HG03342 (cell line): Measurements from ENCODE around the gene ADGRG6.

ENCODE experiments used
- ATAC-seq: cut with Tn5 transposase; IDR thresholded peaks from one replicate; pipeline ENCODE4 v1.9.1; 2021; ENCODE audit warnings: mild to moderate bottlenecking, moderate library complexity; ENCODE audit not compliant: unreplicated experiment

Gene ADGRG6

DNA sequence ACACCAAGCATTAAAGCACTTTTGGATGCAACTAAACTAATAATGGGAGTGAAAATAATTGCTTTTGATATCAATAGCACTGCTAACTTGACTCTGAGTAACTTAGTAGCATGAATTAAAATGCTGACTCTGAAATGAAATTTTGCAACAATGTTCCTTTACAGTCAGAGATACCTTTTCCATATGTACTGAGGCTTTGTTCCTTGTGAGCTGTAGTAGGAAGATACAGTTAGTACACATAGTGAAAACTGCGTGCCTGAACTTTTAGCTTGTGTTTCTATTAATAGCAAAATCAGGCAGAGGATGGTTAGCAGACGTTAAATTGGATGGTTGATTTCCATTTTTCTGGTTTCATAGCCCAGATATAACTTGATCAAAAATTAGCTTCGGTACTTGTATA lies 18.6 kb downstream of the ADGRG6 start:
- no peak for ATAC-seq

GRCh38 chr6:142321451-142321850 lies 19.6 kb downstream of the ADGRG6 start:
- ATAC-seq = no peak

DNA sequence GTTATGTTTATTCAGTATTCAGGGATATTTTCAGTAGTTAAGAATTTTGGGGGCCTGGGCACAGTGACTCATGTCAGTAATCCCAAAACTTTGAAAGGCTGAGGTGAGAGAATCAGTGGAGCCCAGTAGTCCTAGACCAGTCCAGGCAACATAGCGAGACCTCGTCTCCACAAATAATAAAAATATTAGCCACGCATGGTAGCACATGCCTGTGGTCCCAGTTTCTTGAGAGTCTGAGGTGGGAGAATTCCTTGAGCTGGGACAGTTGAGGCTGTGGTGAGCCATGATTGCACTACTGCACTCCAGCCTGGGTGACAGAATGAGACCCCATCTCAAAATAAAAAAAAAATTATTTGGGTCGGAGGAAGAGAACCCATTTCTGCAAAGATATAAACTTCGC lies 20.3 kb downstream of the ADGRG6 start:
- no peak for ATAC-seq

GRCh38 chr6:142322504-142323198 lies 20.8 kb downstream of the ADGRG6 start:
- ATAC-seq = no peak

DNA sequence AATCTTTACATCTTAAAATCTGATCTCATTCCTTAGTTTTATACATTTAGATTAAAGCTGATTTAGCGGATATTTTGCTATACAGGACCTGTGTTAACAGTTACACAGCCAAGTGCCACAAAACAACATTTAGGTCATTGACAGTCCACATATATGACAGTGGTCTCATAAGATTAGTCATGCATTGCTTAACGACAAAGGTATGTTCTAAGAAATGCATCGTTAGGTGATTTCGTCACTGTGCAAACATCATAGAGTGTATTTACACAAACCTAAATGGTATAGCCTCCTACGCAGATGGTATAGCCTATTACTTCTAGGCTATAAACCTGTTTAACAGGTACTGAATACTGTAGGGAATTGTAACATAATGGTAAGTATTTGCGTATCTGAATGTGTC lies 21.6 kb downstream of the ADGRG6 start:
- no peak for ATAC-seq

DNA sequence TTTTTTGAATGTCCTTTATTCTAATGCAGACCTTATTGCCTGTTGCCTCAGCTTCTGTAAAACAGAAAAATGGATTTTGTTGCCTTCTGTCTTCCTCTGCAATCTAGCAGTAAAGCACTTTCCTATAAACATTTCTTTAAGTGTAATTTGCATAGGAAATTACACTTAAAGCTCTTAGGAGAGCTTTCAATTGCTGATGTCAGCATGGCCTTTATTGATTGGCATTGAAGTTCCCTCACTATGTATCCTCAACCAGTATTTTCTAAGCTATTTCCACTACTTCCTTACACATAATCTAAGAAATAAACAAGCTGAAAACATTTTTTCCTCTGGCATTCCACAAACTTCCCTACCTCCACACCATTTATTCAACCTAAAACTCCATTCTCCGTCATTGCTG lies 22.3 kb downstream of the ADGRG6 start:
- no peak for ATAC-seq

GRCh38 chr6:142325111-142325510 lies 23.3 kb downstream of the ADGRG6 start:
- ATAC-seq = no peak

GRCh38 chr6:142326540-142326939 lies 24.7 kb downstream of the ADGRG6 start:
- ATAC-seq = no peak

- ATAC-seq = no peak
Measured at GRCh38 chr6:142328070-142328469, 26.3 kb downstream of the ADGRG6 start.

DNA sequence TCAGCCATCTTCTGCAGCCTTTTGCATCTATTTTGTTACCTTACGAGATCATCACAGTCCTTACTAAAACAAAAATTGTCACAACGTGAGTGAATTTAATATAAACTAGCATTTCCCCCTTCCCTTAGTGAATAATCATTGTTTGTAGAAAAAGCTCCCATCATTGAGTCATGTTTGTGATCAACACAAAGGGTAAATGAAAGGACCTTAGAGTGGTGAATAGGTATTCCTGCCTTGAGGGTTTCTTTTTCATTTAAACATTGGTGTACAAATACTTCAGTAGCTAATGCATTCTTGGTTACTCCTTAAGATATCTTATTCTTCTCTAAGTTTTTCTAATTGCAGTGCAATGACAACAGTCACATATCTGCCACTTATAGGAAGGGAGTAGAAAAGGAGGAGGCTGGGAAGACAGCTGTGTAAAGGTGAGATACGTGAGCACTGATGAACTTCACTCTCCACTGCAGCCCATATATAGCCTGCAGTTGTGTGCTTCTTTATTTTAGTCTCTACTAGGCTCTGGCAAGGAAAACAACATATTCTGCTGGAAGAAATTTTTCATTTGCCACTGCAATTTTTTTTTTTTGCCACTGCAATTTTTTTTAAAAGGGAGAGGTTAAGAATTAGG lies 27.8 kb downstream of the ADGRG6 start:
- ATAC-seq = no peak

GRCh38 chr6:142331075-142331551 lies 29.3 kb downstream of the ADGRG6 start:
- ATAC-seq = no peak

GRCh38 chr6:142331601-142332000 lies 29.8 kb downstream of the ADGRG6 start:
- no peak for ATAC-seq

- ATAC-seq = no peak
Measured at GRCh38 chr6:142332393-142333098, 30.7 kb downstream of the ADGRG6 start.

GRCh38 chr6:142333431-142333830 lies 31.6 kb downstream of the ADGRG6 start:
- no peak for ATAC-seq

DNA sequence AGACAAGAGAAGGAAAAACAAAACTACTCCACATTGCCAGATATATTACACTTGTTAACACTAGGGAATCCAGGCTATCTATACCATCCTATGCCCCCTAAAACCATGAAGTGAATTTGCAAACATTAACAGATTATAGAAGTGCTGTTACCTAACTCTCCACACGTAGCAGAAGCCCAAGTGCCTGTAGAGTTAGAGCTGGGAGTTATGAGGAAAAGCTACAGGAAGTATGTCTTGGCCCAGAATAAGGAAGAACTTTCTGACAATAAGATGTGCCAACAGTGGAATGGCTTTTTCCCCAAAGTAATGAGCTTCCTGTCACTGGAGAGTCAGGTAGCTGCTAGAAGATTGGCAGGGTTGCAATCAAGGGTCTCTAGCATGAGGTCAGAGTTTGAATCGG lies 32.5 kb downstream of the ADGRG6 start:
- ATAC-seq = no peak

DNA sequence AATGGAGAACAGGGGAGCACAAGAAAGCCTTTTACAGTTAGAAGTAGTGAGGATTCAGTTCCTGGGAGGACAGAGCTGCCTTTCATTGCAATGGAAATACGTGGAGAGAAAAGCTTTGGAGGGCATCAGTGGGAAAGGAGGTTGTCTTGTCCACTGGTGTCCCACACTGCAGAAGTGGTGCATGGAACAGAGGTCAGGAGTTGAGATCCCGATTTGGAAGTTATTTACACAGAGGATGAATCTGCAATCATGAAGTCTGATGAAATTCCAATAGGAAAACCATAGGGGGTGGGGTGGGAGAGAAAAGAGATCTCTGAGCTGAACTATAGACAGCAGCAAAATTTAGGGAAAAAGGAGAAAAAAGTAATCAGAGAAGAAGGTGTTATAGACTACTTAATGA lies 33.6 kb downstream of the ADGRG6 start:
- ATAC-seq = no peak

GRCh38 chr6:142336183-142336582 lies 34.4 kb downstream of the ADGRG6 start:
- no peak for ATAC-seq

- no peak for ATAC-seq
Measured at GRCh38 chr6:142336787-142337186, 35.0 kb downstream of the ADGRG6 start.

- ATAC-seq = no peak
Measured at GRCh38 chr6:142339113-142339512, 37.3 kb downstream of the ADGRG6 start.

DNA sequence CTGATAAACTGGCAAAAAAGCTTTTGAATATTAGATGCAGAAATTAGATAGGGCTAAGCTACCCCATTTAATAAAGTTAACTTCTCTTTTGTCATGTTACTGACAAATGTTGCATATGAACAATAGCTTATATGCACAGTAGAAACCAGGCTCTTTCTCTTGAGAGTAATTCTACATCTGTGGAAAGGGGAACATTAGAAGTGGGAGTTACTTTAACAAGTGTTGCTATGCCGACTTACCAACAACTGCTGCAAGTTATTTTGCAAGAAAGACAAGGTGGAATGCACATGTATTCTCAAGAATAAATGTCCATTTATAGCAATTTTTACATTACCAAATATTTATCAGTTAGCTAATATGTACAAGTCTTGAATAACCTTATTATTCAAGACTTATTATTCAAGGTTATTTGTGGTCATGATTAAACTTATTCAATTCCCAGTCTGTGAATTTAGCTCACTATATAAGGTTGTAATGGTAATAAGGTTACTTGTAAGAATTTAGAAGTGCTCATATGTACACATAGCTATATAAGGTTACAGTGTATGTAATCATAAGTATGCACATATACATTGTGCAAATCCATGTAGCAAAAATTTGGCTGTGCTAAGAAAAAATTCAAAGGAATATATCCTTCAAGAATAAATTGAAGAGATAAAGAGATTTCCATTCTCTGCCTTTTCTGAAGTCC lies 38.3 kb downstream of the ADGRG6 start:
- ATAC-seq = no peak

- ATAC-seq = no peak
Measured at GRCh38 chr6:142341855-142342330, 40.1 kb downstream of the ADGRG6 start.
